Right lobe of liver (tissue), 6 donors: ENCODE measurements around the gene SMIM11. TPM values are rescaled to one million over a fixed set of nuclear protein-coding genes. Genes with fewer than 3 reads are reported as not detected.
A peak's percentile ranks its signal among the peaks of the same experiment; 100 is the strongest.
"Not testable (repeated sequence)": the region's sequence is repeated elsewhere in the genome, so short reads cannot be mapped to it uniquely, and the experiment has no call there.

Source experiments
- ATAC-seq, 4 donors: fragments of 200-7000 bp; cut with Tn5 transposase; one replicate each; pipeline ENCODE4 v1.9.1; 2020; ENCODE audit warnings: mild to moderate bottlenecking in 4 of 4, moderate library complexity in 4 of 4
- DNase-seq, 3 donors: peaks; one replicate each; pipeline ENCODE4 v3.0.0-alpha.2; 2020
- H3K27ac ChIP-seq, 3 donors: fragments of 200-600 bp; one replicate each; pipeline ENCODE4 v1.8.0; 2022
- H3K27me3 ChIP-seq, 2 donors: fragments of 200-600 bp; one replicate each; pipeline ENCODE4 v1.8.0; 2022
- H3K36me3 ChIP-seq, 4 donors: fragments of 200-600 bp; sonication (generic) in 1 of 4; one replicate each; pipeline versions ENCODE4 v1.5.1 to v1.8.0; 2017 to 2022; ENCODE audit warnings: control low read depth in 1 of 4
- H3K4me1 ChIP-seq, 4 donors: fragments of 200-600 bp; sonication (generic) in 1 of 4; one replicate each; pipeline versions ENCODE4 v1.5.1 to v1.8.0; 2017 to 2022; ENCODE audit warnings: control low read depth in 1 of 4
- H3K4me3 ChIP-seq, 3 donors: fragments of 200-600 bp; one replicate each; pipeline ENCODE4 v1.8.0; 2022
- H3K9me3 ChIP-seq, 4 donors: fragments of 200-600 bp; sonication (generic) in 1 of 4; one replicate each; pipeline versions ENCODE4 v1.5.1 to v1.8.0; 2017 to 2022; ENCODE audit warnings: control low read depth in 1 of 4
- POLR2A ChIP-seq: fragments of 450-650 bp; IDR thresholded peaks from one replicate; pipeline ENCODE4 v1.6.1; 2017; ENCODE audit warnings: antibody characterized with exemption, mild to moderate bottlenecking
- WGBS: methylation state at CpG from one replicate; pipeline ENCODE4 v1.1.6; 2018; ENCODE audit warnings: low coverage, low lambda C conversion rate; ENCODE audit not compliant: insufficient coverage; ENCODE audit errors: missing lambda C conversion rate; 5-methylcytosine and 5-hydroxymethylcytosine counted together
- intact Hi-C, 2 donors: fragments of 100-400 bp; cut with DNase I; formaldehyde crosslinking; loops; one replicate each; pipeline versions ENCODE4 v1.11.2 to v1.14.1; 2022
- long read RNA-seq: library from polyadenylated mRNA; unstranded; transcript quantifications from one replicate; pipeline ENCODE4 v2.0.0, GENCODE V29; 2019
- total RNA-seq, 6 experiments: library from RNA; depleted of rRNA in 2 of 6; stranded (reverse); fragments of >200 nt in 2 of 6; fragmentation: NEBNext Ultra II Directional in 3 of 6; extraction: Animal tissue kit (Norgen Biotek cat#: 25700) in 3 of 6; gene quantifications; one replicate each; pipeline versions ENCODE4 v1.1.0 to v1.2.4, GENCODE V29; 2016 to 2023
- TF ChIP-seq, protein P1 (sequence below), 4 donors: fragments of 200-600 bp in 3 of 4; fragments of 450-650 bp in 1 of 4; IDR thresholded peaks; one replicate each; pipeline versions ENCODE4 v1.5.1 to v1.8.0; 2016 to 2022; ENCODE audit warnings: antibody characterized with exemption in 4 of 4, mild to moderate bottlenecking in 2 of 4
- donor health status: DM: no; HTN: yes; CAD: no.
- donor health status: DM: no; HTN: no; CAD: no.
- donor health status: DM: no; HTN: no; CAD: no.
- donor health status: DM: no; HTN: yes; CAD: no.
- donor health status: DM: no; HTN: yes; CAD: no.

Gene SMIM11, protein sequence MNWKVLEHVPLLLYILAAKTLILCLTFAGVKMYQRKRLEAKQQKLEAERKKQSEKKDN
- total RNA-seq: 10 to 100 TPM in 2 of 6 experiments, 1 to 10 TPM in 3, under 1 TPM in 1; 0.51 to 12.3 (median 4.6) TPM
- long read RNA-seq, partial matches to known transcripts: 0 of 2 reads
- long read RNA-seq, other reads (novel, unspliced or antisense): 0 of 2 reads

DNA sequence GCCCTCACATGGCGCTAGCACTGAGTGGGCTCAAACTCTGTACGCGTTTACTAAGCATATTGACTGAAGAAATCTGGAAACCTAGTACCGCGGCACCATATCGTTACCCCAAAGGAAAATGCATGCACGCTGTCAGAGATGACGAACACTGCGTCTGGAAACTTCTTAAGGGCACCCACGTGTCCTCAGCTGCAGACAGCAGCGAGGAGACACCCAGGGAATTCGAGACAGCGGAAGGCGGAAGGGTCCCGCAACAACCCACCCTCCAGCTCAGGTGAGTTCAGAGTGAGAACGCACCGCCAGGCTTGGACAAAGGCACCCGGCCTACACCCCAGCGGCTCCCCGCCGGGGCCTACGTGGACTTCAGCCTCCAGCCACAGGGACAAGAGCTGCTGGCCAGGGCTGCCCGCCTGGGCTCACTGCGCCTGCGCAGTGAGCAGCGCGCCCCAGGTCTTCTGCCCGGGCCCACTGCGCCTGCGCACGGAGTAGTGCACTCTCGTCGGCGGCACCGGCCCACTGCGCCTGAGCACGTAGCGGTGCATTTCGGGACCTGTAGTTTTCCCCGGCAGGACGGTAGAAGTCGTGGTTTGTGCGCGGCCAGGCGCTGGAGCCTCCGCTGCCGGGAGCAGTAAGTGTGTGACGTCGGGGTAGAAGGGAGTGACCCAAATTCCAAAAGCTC is at the start of gene SMIM11:
SMIM11 (plus strand) TSS at position 568 of the 679 bp plus-strand sequence. CDS start 3,998 bp downstream, outside the sequence.
- H3K36me3 ChIP-seq, H3K9me3 ChIP-seq, H3K27me3 ChIP-seq, H3K4me1 ChIP-seq, intact Hi-C loops, DNase-seq, H3K4me3 ChIP-seq, H3K27ac ChIP-seq: not testable (repeated sequence)
- peak; percentile 96 to 98 (median 97) for ATAC-seq
- no CpG with 5 or more reads among the region's 49 CpGs for WGBS

DNA sequence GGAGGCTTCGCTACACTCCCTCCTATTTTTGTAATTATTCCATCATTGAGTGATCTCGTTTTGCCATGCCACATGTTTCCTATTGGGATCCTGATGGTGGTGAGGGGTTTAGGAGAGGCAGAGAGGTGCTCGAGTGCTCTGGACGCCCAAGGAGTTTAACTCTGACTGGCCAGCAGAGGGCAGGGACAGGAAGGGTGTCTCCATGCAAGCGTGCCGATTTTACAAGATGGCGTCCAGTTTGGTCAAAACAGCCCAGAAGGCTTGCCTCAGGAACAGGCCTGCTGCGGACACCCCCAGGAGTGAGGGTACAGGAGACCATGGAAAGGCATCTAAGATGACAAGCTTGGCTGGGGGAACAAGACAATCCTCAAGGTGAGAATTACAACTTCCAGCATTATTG is 45.3 kb upstream of the SMIM11 start:
- no peak overlapping the region for H3K4me3 ChIP-seq
- H3K27ac ChIP-seq: no peak overlapping the region
- TF ChIP-seq, protein P1, sequence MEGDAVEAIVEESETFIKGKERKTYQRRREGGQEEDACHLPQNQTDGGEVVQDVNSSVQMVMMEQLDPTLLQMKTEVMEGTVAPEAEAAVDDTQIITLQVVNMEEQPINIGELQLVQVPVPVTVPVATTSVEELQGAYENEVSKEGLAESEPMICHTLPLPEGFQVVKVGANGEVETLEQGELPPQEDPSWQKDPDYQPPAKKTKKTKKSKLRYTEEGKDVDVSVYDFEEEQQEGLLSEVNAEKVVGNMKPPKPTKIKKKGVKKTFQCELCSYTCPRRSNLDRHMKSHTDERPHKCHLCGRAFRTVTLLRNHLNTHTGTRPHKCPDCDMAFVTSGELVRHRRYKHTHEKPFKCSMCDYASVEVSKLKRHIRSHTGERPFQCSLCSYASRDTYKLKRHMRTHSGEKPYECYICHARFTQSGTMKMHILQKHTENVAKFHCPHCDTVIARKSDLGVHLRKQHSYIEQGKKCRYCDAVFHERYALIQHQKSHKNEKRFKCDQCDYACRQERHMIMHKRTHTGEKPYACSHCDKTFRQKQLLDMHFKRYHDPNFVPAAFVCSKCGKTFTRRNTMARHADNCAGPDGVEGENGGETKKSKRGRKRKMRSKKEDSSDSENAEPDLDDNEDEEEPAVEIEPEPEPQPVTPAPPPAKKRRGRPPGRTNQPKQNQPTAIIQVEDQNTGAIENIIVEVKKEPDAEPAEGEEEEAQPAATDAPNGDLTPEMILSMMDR (IDR thresholded peaks at IDR 0.05): no peak
- TF ChIP-seq POLR2A: no peak
- no peaks in the 10 kb centered on the region for H3K4me1 ChIP-seq
- DNase-seq: no peak
- no peaks in the 10 kb centered on the region for H3K36me3 ChIP-seq
- H3K27me3 ChIP-seq: no peaks in the 10 kb centered on the region
- no peaks in the 10 kb centered on the region for H3K9me3 ChIP-seq
- WGBS: 92% methylated on average over 8 of the region's 8 CpGs
- intact Hi-C loops: no loop called here
- ATAC-seq: no peak

DNA sequence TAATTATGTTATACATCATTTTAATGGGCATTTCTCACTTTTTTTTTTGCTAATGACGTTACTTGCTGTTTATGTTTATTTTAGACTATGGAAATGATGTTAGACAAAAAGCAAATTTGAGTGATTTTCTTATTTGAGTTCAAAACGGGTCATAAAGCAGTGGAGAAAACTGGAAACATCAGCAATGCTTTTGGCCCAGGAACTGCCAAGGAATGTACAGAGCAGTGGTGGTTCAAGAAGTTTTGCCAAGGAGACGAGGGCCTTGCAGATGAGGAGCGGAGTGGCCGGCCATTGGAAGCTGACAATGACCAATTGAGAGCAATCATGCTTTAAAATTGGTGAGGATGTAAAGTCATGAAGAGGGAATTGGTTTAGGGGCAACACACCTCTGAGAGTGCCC is 43.6 kb upstream of the SMIM11 start:
- Histone ChIP-seq H3K27ac (no peak overlapping the region), H3K27me3 (no peaks in the 10 kb centered on the region), H3K4me3 (no peak overlapping the region), H3K36me3 (no peaks in the 10 kb centered on the region), H3K4me1 (no peaks in the 10 kb centered on the region), H3K9me3 (no peaks in the 10 kb centered on the region)
- DNase-seq: no peak
- WGBS: 54% methylated on average over 5 of the region's 5 CpGs
- intact Hi-C loops: no loop called here
- no peak for ATAC-seq
- TF ChIP-seq, protein P1 (IDR thresholded peaks at IDR 0.05): no peak
- TF ChIP-seq POLR2A: no peak

DNA sequence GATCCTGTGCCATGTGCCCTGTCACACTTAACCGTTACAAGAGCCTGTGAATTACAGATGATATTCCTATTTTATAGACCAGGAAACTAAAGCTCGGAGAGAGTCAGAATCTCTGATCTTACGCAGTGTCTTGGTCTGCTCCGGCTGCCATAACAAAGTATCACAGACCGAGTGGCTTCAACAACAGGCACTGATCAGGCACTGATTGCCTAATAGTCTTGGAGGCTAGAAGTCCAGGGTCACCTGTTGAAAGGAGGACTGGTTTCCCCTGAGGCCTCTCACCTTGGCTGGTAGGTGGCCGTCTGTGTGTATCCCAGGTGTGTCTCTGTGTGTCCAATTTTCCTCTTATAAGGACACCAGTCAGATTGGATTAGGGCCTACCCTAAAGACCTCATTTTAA is 43.0 kb upstream of the SMIM11 start:
- WGBS: 90% methylated on average over 3 of the region's 6 CpGs
- Histone ChIP-seq H3K27ac (no peak overlapping the region), H3K9me3 (no peaks in the 10 kb centered on the region), H3K27me3 (no peaks in the 10 kb centered on the region), H3K4me1 (no peaks in the 10 kb centered on the region), H3K4me3 (no peak overlapping the region), H3K36me3 (no peaks in the 10 kb centered on the region)
- intact Hi-C loops: no loop called here
- DNase-seq: no peak
- no peak for ATAC-seq
- TF ChIP-seq, protein P1 (IDR thresholded peaks at IDR 0.05): no peak
- TF ChIP-seq POLR2A: no peak

DNA sequence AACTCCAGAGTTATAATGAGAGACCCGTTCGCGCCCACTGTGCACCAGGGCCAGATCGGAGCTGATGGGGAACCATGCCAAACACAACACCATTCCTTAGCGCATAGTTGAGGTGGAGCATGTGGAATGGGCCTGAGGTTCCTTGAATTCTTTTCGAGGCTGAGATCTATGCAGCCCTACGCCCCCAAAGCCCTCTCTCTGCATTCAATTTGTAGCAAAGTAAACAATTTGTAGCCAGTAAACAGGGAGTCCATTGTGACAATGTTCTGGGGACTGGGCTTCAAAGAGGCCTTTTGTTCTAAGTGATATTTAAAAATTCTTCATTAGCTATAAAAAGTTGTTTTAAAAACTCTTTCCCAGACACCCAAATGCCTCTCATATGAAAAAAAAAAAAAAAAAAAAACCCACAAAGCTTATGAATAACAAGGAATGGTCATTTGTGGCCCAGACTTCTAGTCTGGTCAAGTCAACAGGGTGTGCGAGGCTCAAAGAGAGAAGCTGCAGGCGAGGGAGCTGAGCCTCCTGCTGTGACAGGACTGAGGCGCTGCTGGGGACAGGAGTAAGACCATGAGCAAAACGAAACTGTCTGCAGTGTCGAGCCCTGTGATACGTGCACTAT is 42.1 kb upstream of the SMIM11 start:
- TF ChIP-seq POLR2A: no peak
- TF ChIP-seq, protein P1 (IDR thresholded peaks at IDR 0.05): no peak
- no peaks in the 10 kb centered on the region for H3K4me1 ChIP-seq
- DNase-seq: no peak
- H3K9me3 ChIP-seq: no peaks in the 10 kb centered on the region
- ATAC-seq: no peak
- no peaks in the 10 kb centered on the region for H3K27me3 ChIP-seq
- H3K36me3 ChIP-seq: no peaks in the 10 kb centered on the region
- no peak overlapping the region for H3K27ac ChIP-seq
- WGBS: 89% methylated on average over 13 of the region's 13 CpGs
- no peak overlapping the region for H3K4me3 ChIP-seq
- intact Hi-C loops: no loop called here
